ENCODE data around the gene POLR1D.
"Not testable (repeated sequence)": the region's sequence is repeated elsewhere in the genome, so short reads cannot be mapped to it uniquely, and the experiment has no call there.

POLR1D gene

GRCh38 chr13:27617881-27618321 is 3.8 kb upstream of the POLR1D start:
- no peak for DNase-seq (ENCODE audit: low read depth, low spot score)

GRCh38 chr13:27619093-27619727 is 2.5 kb upstream of the POLR1D start:
- no peak for DNase-seq (ENCODE audit: low read depth, low spot score)

GRCh38 chr13:27619728-27620376 is 1.8 kb upstream of the POLR1D start:
- peak; percentile 55 for DNase-seq (ENCODE audit: low read depth, low spot score)

- peak; percentile 98 for DNase-seq (ENCODE audit: low read depth, low spot score)
These were observed 1.1 kb upstream of the POLR1D start, which contains the start of gene LNX2 for GRCh38 chr13:27620377-27621115. Gene LNX2 (minus strand): TSS chr13:27620529. CDS start chr13:27581703, 38,826 bp downstream.

GRCh38 chr13:27621116-27621365 is 651 bp upstream of the POLR1D start:
- DNase-seq (ENCODE audit: low read depth, low spot score), result no peak

- DNase-seq (ENCODE audit: low read depth, low spot score), result no peak
These were observed 569 bp downstream of the POLR1D start for GRCh38 chr13:27622102-27622820.

GRCh38 chr13:27622881-27623280 is 1.2 kb downstream of the POLR1D start:
- DNase-seq (ENCODE audit: low read depth, low spot score), result no peak

- DNase-seq (ENCODE audit: low read depth, low spot score), result no peak
These were observed 2.4 kb downstream of the POLR1D start for GRCh38 chr13:27624071-27624470.

GRCh38 chr13:27625839-27626238 is 4.1 kb downstream of the POLR1D start:
- no peak for DNase-seq (ENCODE audit: low read depth, low spot score)

GRCh38 chr13:27627380-27627779 is 5.7 kb downstream of the POLR1D start:
- no peak for DNase-seq (ENCODE audit: low read depth, low spot score)

- no peak for DNase-seq (ENCODE audit: low read depth, low spot score)
These were observed 6.4 kb downstream of the POLR1D start for GRCh38 chr13:27628081-27628480.

- DNase-seq (ENCODE audit: low read depth, low spot score), result not testable (repeated sequence)
These were observed 7.1 kb downstream of the POLR1D start for GRCh38 chr13:27628766-27629165.

GRCh38 chr13:27631156-27631555 is 9.5 kb downstream of the POLR1D start:
- DNase-seq (ENCODE audit: low read depth, low spot score), result no peak

- no peak for DNase-seq (ENCODE audit: low read depth, low spot score)
These were observed 10.0 kb downstream of the POLR1D start for GRCh38 chr13:27631665-27632064.

- DNase-seq (ENCODE audit: low read depth, low spot score), result no peak
These were observed 10.5 kb downstream of the POLR1D start for GRCh38 chr13:27632214-27632613.

GRCh38 chr13:27632648-27633047 is 11.0 kb downstream of the POLR1D start:
- DNase-seq (ENCODE audit: low read depth, low spot score), result no peak

- DNase-seq (ENCODE audit: low read depth, low spot score), result no peak
These were observed 12.5 kb downstream of the POLR1D start for GRCh38 chr13:27634231-27634630.

GRCh38 chr13:27634791-27635190 is 13.1 kb downstream of the POLR1D start:
- no peak for DNase-seq (ENCODE audit: low read depth, low spot score)

GRCh38 chr13:27635266-27635665 is 13.6 kb downstream of the POLR1D start:
- DNase-seq (ENCODE audit: low read depth, low spot score), result no peak

- DNase-seq (ENCODE audit: low read depth, low spot score), result no peak
These were observed 15.0 kb downstream of the POLR1D start for GRCh38 chr13:27636589-27637288.

GRCh38 chr13:27637289-27637626 is 15.6 kb downstream of the POLR1D start:
- DNase-seq (ENCODE audit: low read depth, low spot score), result no peak

- no peak for DNase-seq (ENCODE audit: low read depth, low spot score)
These were observed 16.3 kb downstream of the POLR1D start for GRCh38 chr13:27638001-27638400.
